ENCODE results near the gene CAPN13. TPM values are rescaled to one million over a fixed set of nuclear protein-coding genes. Genes with fewer than 3 reads are reported as not detected.

The CAPN13 gene
- polyA plus RNA-seq, 1 of the 3 experiments (the other 2 are of a cell fraction): not detected

DNA sequence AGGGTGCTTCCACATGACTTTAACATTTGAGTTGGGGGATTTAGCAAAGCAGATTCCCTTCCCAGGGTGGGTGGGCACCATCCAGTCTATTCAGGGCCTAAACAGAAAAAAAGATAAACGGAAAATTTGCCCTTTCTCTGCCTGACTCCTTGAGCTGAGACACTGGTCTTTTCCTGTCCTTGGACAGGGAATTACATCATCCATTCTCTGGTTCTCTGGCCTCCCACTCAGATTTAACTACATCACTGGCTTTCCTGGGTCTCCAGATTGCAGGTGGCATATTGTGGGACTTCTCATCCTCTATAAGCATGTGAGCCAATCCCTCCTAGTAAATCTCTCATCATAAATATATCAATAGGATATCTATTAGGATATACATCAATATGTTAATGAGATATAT is 25.8 kb downstream of the CAPN13 start:
- no peak overlapping the region for H3K4me3 ChIP-seq (ENCODE audit: low read depth in 2 of 2, low read length in 1 of 2)
- H3K9ac ChIP-seq: no peak overlapping the region
- no peaks in the 10 kb centered on the region for H3K9me3 ChIP-seq
- no peaks in the 10 kb centered on the region for H3F3A ChIP-seq (replicated peaks; ENCODE audit: insufficient read depth)
- no peak for DNase-seq
- TF ChIP-seq FOXJ3 (CRISPR knock-in tag; IDR thresholded peaks at IDR 0.05) (no peak), TCF12 (IDR thresholded peaks at IDR 0.05) (no peak), TEAD4 (IDR thresholded peaks at IDR 0.05; ENCODE audit: borderline replicate concordance, insufficient read depth) (no peak), EP300 (IDR thresholded peaks at IDR 0.05; ENCODE audit: borderline replicate concordance in 1 of 2, low read depth in 1 of 2, low read length in 1 of 2) (no peak), FOXM1 (IDR thresholded peaks at IDR 0.05; ENCODE audit: low read depth) (no peak), MEF2A (IDR thresholded peaks at IDR 0.05; ENCODE audit: borderline replicate concordance, low read depth) (no peak), JUND (IDR thresholded peaks at IDR 0.05) (no peak), RFX5 (IDR thresholded peaks at IDR 0.05; ENCODE audit: low read length) (no peak), TAF1 (IDR thresholded peaks at IDR 0.05; ENCODE audit: borderline replicate concordance, low read depth, low read length) (no peak), CHD2 (IDR thresholded peaks at IDR 0.05; ENCODE audit: low read length, partially characterized antibody) (no peak), YY1 (IDR thresholded peaks at IDR 0.05; ENCODE audit: low read depth) (no peak), SMC3 (IDR thresholded peaks at IDR 0.05; ENCODE audit: low read depth, low read length) (no peak)
- TF ChIP-seq, protein P1, sequence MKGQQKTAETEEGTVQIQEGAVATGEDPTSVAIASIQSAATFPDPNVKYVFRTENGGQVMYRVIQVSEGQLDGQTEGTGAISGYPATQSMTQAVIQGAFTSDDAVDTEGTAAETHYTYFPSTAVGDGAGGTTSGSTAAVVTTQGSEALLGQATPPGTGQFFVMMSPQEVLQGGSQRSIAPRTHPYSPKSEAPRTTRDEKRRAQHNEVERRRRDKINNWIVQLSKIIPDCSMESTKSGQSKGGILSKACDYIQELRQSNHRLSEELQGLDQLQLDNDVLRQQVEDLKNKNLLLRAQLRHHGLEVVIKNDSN (IDR thresholded peaks at IDR 0.05; ENCODE audit: borderline replicate concordance, low read depth): no peak
- TF ChIP-seq, protein P2, sequence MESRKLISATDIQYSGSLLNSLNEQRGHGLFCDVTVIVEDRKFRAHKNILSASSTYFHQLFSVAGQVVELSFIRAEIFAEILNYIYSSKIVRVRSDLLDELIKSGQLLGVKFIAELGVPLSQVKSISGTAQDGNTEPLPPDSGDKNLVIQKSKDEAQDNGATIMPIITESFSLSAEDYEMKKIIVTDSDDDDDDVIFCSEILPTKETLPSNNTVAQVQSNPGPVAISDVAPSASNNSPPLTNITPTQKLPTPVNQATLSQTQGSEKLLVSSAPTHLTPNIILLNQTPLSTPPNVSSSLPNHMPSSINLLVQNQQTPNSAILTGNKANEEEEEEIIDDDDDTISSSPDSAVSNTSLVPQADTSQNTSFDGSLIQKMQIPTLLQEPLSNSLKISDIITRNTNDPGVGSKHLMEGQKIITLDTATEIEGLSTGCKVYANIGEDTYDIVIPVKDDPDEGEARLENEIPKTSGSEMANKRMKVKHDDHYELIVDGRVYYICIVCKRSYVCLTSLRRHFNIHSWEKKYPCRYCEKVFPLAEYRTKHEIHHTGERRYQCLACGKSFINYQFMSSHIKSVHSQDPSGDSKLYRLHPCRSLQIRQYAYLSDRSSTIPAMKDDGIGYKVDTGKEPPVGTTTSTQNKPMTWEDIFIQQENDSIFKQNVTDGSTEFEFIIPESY (IDR thresholded peaks at IDR 0.05; ENCODE audit: borderline replicate concordance, low read depth): no peak
- TF ChIP-seq, protein P3, sequence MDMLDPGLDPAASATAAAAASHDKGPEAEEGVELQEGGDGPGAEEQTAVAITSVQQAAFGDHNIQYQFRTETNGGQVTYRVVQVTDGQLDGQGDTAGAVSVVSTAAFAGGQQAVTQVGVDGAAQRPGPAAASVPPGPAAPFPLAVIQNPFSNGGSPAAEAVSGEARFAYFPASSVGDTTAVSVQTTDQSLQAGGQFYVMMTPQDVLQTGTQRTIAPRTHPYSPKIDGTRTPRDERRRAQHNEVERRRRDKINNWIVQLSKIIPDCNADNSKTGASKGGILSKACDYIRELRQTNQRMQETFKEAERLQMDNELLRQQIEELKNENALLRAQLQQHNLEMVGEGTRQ (IDR thresholded peaks at IDR 0.05; ENCODE audit: borderline replicate concordance, low read depth, low read length): no peak
- TF ChIP-seq, protein P4, sequence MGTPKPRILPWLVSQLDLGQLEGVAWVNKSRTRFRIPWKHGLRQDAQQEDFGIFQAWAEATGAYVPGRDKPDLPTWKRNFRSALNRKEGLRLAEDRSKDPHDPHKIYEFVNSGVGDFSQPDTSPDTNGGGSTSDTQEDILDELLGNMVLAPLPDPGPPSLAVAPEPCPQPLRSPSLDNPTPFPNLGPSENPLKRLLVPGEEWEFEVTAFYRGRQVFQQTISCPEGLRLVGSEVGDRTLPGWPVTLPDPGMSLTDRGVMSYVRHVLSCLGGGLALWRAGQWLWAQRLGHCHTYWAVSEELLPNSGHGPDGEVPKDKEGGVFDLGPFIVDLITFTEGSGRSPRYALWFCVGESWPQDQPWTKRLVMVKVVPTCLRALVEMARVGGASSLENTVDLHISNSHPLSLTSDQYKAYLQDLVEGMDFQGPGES (IDR thresholded peaks at IDR 0.05; ENCODE audit: low read depth, low read length): no peak
- TF ChIP-seq, protein P5, sequence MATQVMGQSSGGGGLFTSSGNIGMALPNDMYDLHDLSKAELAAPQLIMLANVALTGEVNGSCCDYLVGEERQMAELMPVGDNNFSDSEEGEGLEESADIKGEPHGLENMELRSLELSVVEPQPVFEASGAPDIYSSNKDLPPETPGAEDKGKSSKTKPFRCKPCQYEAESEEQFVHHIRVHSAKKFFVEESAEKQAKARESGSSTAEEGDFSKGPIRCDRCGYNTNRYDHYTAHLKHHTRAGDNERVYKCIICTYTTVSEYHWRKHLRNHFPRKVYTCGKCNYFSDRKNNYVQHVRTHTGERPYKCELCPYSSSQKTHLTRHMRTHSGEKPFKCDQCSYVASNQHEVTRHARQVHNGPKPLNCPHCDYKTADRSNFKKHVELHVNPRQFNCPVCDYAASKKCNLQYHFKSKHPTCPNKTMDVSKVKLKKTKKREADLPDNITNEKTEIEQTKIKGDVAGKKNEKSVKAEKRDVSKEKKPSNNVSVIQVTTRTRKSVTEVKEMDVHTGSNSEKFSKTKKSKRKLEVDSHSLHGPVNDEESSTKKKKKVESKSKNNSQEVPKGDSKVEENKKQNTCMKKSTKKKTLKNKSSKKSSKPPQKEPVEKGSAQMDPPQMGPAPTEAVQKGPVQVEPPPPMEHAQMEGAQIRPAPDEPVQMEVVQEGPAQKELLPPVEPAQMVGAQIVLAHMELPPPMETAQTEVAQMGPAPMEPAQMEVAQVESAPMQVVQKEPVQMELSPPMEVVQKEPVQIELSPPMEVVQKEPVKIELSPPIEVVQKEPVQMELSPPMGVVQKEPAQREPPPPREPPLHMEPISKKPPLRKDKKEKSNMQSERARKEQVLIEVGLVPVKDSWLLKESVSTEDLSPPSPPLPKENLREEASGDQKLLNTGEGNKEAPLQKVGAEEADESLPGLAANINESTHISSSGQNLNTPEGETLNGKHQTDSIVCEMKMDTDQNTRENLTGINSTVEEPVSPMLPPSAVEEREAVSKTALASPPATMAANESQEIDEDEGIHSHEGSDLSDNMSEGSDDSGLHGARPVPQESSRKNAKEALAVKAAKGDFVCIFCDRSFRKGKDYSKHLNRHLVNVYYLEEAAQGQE (IDR thresholded peaks at IDR 0.05; ENCODE audit: low read depth, low read length): no peak
- WGBS (ENCODE audit: low lambda C conversion rate): 17% methylated on average over 1 of the region's 1 CpG
- ChIA-PET POLR2A (no interaction called here), CTCF (interaction anchor here (1.1 to 1.2 kb wide), 2 partner anchors 22 to 29 kb away, joined by 3 read pairs; no protein-coding TSS in a partner anchor)
- H2AFZ ChIP-seq (ENCODE audit: low read depth): no peak overlapping the region
- H3K9me2 ChIP-seq: no peaks in the 10 kb centered on the region
- no peak overlapping the region for H3K4me2 ChIP-seq
- H3K27me3 ChIP-seq (ENCODE audit: insufficient read depth): no peaks in the 10 kb centered on the region
- no peak overlapping the region for H3K27ac ChIP-seq (ENCODE audit: low read depth in 2 of 2, low read length in 1 of 2)
- H4K20me1 ChIP-seq (ENCODE audit: insufficient read depth): no peaks in the 10 kb centered on the region
- H3K36me3 ChIP-seq (replicated peaks in 1 of 2; ENCODE audit: control insufficient read depth in 1 of 2, insufficient read depth in 2 of 2, low read length in 1 of 2): no peaks in the 10 kb centered on the region
- no peaks in the 10 kb centered on the region for H3K79me2 ChIP-seq (ENCODE audit: insufficient read depth)
- peaks cover 0 to 10% of the 10 kb centered on the region in 2 experiments; a peak in 1 of 4 replicates for H3K4me1 ChIP-seq (ENCODE audit: control insufficient read depth in 1 of 2, insufficient read depth in 2 of 2, low read depth in 1 of 2, low read length in 1 of 2)

All from SK-N-SH (cell line).